Thymus (tissue), 14 donors: ENCODE data around the gene PAN2. TPM values are rescaled to one million over a fixed set of nuclear protein-coding genes. Genes with fewer than 3 reads are reported as not detected.

ENCODE experiments used
- DNase-seq, 9 donors: peaks; one replicate each; pipeline ENCODE4 v3.0.0-alpha.2; 2013; ENCODE audit warnings: low spot score in 9 of 9, low read depth in 6 of 9, missing footprints in 1 of 9
- H3K27ac ChIP-seq, 2 donors: one replicate each; pipeline ENCODE4 v1.5.1; 2013; ENCODE audit warnings: control low read depth in 1 of 2, low read depth in 1 of 2, low read length in 1 of 2, mild to moderate bottlenecking in 1 of 2, moderate library complexity in 1 of 2
- H3K27me3 ChIP-seq, 2 donors: one replicate each; pipeline ENCODE4 v1.5.1; 2013; ENCODE audit warnings: low read length in 1 of 2; ENCODE audit not compliant: control insufficient read depth in 2 of 2, insufficient read depth in 1 of 2
- H3K36me3 ChIP-seq, 2 donors: one replicate each; pipeline ENCODE4 v1.5.1; 2013; ENCODE audit warnings: low read length in 1 of 2, mild to moderate bottlenecking in 1 of 2, moderate library complexity in 1 of 2; ENCODE audit not compliant: control insufficient read depth in 2 of 2, insufficient read depth in 2 of 2
- H3K4me1 ChIP-seq, 2 donors: one replicate each; pipeline ENCODE4 v1.5.1; 2013; ENCODE audit warnings: low read length in 2 of 2; ENCODE audit not compliant: control insufficient read depth in 2 of 2, insufficient read depth in 2 of 2
- H3K4me3 ChIP-seq, 2 donors: one replicate each; pipeline ENCODE4 v1.5.1; 2013; ENCODE audit warnings: low read length in 2 of 2, control low read depth in 1 of 2, mild to moderate bottlenecking in 1 of 2
- H3K9me3 ChIP-seq, 2 donors: one replicate each; pipeline ENCODE4 v1.5.1; 2013; ENCODE audit warnings: low read length in 1 of 2, mild to moderate bottlenecking in 1 of 2; ENCODE audit not compliant: control insufficient read depth in 2 of 2, insufficient read depth in 1 of 2
- WGBS: extraction: QIAGEN DNeasy Blood & Tissue Kit; methylation state at CpG from one replicate; pipeline ENCODE4 v1.1.7; 2013; 5-methylcytosine and 5-hydroxymethylcytosine counted together
- long read RNA-seq, 10 donors: transcript quantifications; one replicate each; lab custom pipeline, GENCODE V29; 2026
- polyA plus RNA-seq: library from polyadenylated mRNA; stranded (reverse); fragments of 200-250 nt; gene quantifications from one replicate; pipeline ENCODE4 v1.2.3, GENCODE V29; 2013
- total RNA-seq: library from RNA; stranded (reverse); fragments of 120-200 nt; gene quantifications from one replicate; pipeline ENCODE4 v1.2.4, GENCODE V29; 2013
- donor health status: healthy.

The PAN2 gene
- total RNA-seq, result 36.3 TPM
- 71.4 TPM for polyA plus RNA-seq
- long read RNA-seq, donor 1, result 0 reads
- long read RNA-seq, donor 2, result 0 reads
- long read RNA-seq, donor 3, full-length matches to known transcripts, result 7 of 7 reads
- long read RNA-seq, donor 3, partial matches to known transcripts, result 0 of 7 reads
- long read RNA-seq, donor 3, other reads (novel, unspliced or antisense), result 0 of 7 reads
- long read RNA-seq, donor 4, partial matches to known transcripts, result 0 of 2 reads
- long read RNA-seq, donor 4, other reads (novel, unspliced or antisense), result 0 of 2 reads
- long read RNA-seq, donor 5, full-length matches to known transcripts, result 6 of 14 reads
- long read RNA-seq, donor 5, partial matches to known transcripts, result 8 of 14 reads
- long read RNA-seq, donor 5, other reads (novel, unspliced or antisense), result 0 of 14 reads
- long read RNA-seq, donor 6, full-length matches to known transcripts, result 3 of 3 reads
- long read RNA-seq, donor 6, partial matches to known transcripts, result 0 of 3 reads
- long read RNA-seq, donor 6, other reads (novel, unspliced or antisense), result 0 of 3 reads
- long read RNA-seq, donor 7, partial matches to known transcripts, result 0 of 1 reads
- long read RNA-seq, donor 7, other reads (novel, unspliced or antisense), result 0 of 1 reads
- long read RNA-seq, donor 8, result 0 reads
- long read RNA-seq, donor 9, full-length matches to known transcripts, result 4 of 4 reads
- long read RNA-seq, donor 9, partial matches to known transcripts, result 0 of 4 reads
- long read RNA-seq, donor 9, other reads (novel, unspliced or antisense), result 0 of 4 reads
- long read RNA-seq, donor 10, full-length matches to known transcripts, result 4 of 4 reads
- long read RNA-seq, donor 10, partial matches to known transcripts, result 0 of 4 reads
- long read RNA-seq, donor 10, other reads (novel, unspliced or antisense), result 0 of 4 reads

- H3K9me3 ChIP-seq, result no peaks in the 10 kb centered on the region
- peak within 1 kb of the TSS; percentile 97 to 98 for H3K27ac ChIP-seq
- H3K4me3 ChIP-seq, result peak within 1 kb of the TSS; percentile 84 to 85
- no peaks in the 10 kb centered on the region for H3K27me3 ChIP-seq
- peak; percentile 89 to 99 (median 96) for DNase-seq
- WGBS, result under 1% methylated on average over 45 of the region's 45 CpGs
- H3K36me3 ChIP-seq, result no peaks in the 10 kb centered on the region
- H3K4me1 ChIP-seq, result peaks cover 18 to 34% of the 10 kb centered on the region in 2 donors
These were observed at the start of gene PAN2 for GRCh38 chr12:56333679-56334489. Gene PAN2, minus strand, starts transcription at chr12:56334000. Its CDS starts 906 bp downstream, at chr12:56333094.

- Histone ChIP-seq H3K27ac (no peak overlapping the region), H3K4me1 (no peaks in the 10 kb centered on the region), H3K36me3 (no peaks in the 10 kb centered on the region), H3K9me3 (no peaks in the 10 kb centered on the region), H3K27me3 (no peaks in the 10 kb centered on the region), H3K4me3 (no peak overlapping the region)
- DNase-seq, result no peak
- 99% methylated on average over 16 of the region's 16 CpGs for WGBS
These were observed 48.8 kb upstream of the PAN2 start for GRCh38 chr12:56382611-56383010.

- H3K4me1 ChIP-seq, result no peaks in the 10 kb centered on the region
- 88% methylated on average over 1 of the region's 1 CpG for WGBS
- no peaks in the 10 kb centered on the region for H3K36me3 ChIP-seq
- no peaks in the 10 kb centered on the region for H3K9me3 ChIP-seq
- H3K27me3 ChIP-seq, result no peaks in the 10 kb centered on the region
- no peak overlapping the region for H3K27ac ChIP-seq
- no peak overlapping the region for H3K4me3 ChIP-seq
- DNase-seq, result no peak
These were observed 44.2 kb upstream of the PAN2 start for GRCh38 chr12:56377989-56378316.

- H3K27ac ChIP-seq, result no peak overlapping the region
- 92% methylated on average over 4 of the region's 4 CpGs for WGBS
- no peaks in the 10 kb centered on the region for H3K36me3 ChIP-seq
- H3K27me3 ChIP-seq, result no peaks in the 10 kb centered on the region
- no peaks in the 10 kb centered on the region for H3K9me3 ChIP-seq
- H3K4me3 ChIP-seq, result no peak overlapping the region
- no peaks in the 10 kb centered on the region for H3K4me1 ChIP-seq
- no peak for DNase-seq
These were observed 43.6 kb upstream of the PAN2 start for GRCh38 chr12:56377310-56377988.

GRCh38 chr12:56375598-56376434 lies 42.0 kb upstream of the PAN2 start:
- no peaks in the 10 kb centered on the region for H3K27me3 ChIP-seq
- H3K36me3 ChIP-seq, result no peaks in the 10 kb centered on the region
- H3K9me3 ChIP-seq, result no peaks in the 10 kb centered on the region
- H3K4me1 ChIP-seq, result no peaks in the 10 kb centered on the region
- WGBS, result 80% methylated on average over 11 of the region's 11 CpGs
- no peak overlapping the region for H3K27ac ChIP-seq
- no peak overlapping the region for H3K4me3 ChIP-seq
- DNase-seq, result no peak

GRCh38 chr12:56374726-56375597 lies 41.2 kb upstream of the PAN2 start:
- DNase-seq, result no peak
- Histone ChIP-seq H3K4me1 (no peaks in the 10 kb centered on the region), H3K9me3 (no peaks in the 10 kb centered on the region), H3K27ac (no peak overlapping the region), H3K36me3 (no peaks in the 10 kb centered on the region), H3K27me3 (no peaks in the 10 kb centered on the region), H3K4me3 (no peak overlapping the region)
- WGBS, result 82% methylated on average over 7 of the region's 7 CpGs

GRCh38 chr12:56373515-56373914 lies 39.7 kb upstream of the PAN2 start:
- no peak overlapping the region for H3K27ac ChIP-seq
- H3K27me3 ChIP-seq, result no peaks in the 10 kb centered on the region
- WGBS, result 100% methylated on average over 1 of the region's 1 CpG
- H3K4me1 ChIP-seq, result no peaks in the 10 kb centered on the region
- no peaks in the 10 kb centered on the region for H3K9me3 ChIP-seq
- DNase-seq, result no peak
- H3K36me3 ChIP-seq, result no peaks in the 10 kb centered on the region
- H3K4me3 ChIP-seq, result no peak overlapping the region
